GM23248 (cell line): ENCODE results near the gene CABP4.

Experiments used
- EZH2 ChIP-seq: fragments of 200-600 bp; sonication (generic); IDR thresholded peaks from 2 replicates; pipeline ENCODE4 v1.6.1; 2018; ENCODE audit warnings: antibody characterized with exemption, mild to moderate bottlenecking; ENCODE audit not compliant: insufficient read depth, poor library complexity, severe bottlenecking
- EZH2phosphoT487 ChIP-seq: fragments of 200-600 bp; sonication (generic); IDR thresholded peaks from 2 replicates; pipeline ENCODE4 v1.6.1; 2018; ENCODE audit warnings: antibody characterized with exemption, moderate library complexity, mild to moderate bottlenecking, low read depth; ENCODE audit not compliant: insufficient read depth

DNA sequence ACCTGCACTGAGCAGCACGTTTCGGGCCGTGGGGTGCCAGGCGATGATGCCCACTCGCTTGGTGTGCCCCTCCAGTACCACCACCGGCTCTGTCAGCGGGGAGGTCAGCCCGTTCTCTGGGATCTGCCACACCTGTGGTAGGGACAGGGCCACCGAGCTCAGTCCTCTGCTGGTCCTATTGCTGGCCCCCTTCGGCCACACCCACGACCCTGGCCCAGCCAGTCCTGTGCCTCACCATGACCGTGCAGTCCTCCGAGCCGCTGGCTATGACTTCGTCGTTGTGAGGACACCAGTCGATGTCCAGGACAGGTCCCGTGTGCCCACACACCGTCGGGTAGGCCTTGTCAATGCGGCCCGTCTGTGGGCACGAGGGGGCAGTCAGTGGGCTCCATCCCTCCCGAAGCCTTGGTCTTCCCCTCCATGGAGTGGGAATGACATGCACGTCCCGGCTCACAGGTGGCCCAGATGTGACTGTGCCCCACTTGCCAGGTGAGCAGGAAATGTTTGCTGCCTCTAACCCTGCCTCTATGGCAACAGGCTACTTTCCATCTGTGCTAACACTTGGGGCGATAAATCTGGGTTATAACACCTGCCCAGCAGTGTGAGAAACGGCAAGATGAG lies 13.3 kb upstream of the CABP4 start:
- no peak for TF ChIP-seq EZH2
- TF ChIP-seq EZH2phosphoT487: no peak
